ENCODE data around the gene NUCB1. TPM values are rescaled to one million over a fixed set of nuclear protein-coding genes. Genes with fewer than 3 reads are reported as not detected.

Gene NUCB1
- total and polyA plus RNA-seq, 10 donors: 67.6 to 321 (median 237) TPM

- intact Hi-C loops (cut with DNase I; ENCODE audit: low total_unique reads): loop anchor here (10.0 kb wide), 1 partner anchor 49 kb away; the partner anchor contains the start of gene NUCB1
- H3K4me3 ChIP-seq: peak overlapping the region; percentile 76 to 97 (median 90)
Observed at GRCh38 chr19:48953990-48954594, 54.0 kb downstream of the NUCB1 start.

GRCh38 chr19:48954595-48955307, 54.6 kb downstream of the NUCB1 start, which contains the start of gene BAX:
TSS of gene BAX (plus strand) at chr19:48954875. CDS start at chr19:48954929, 54 bp downstream.
- WGBS, 5 donors: 0 to 1% (median 1%) methylated on average over 20 to 71 of the region's 71 CpGs
- peak; percentile 98 for DNase-seq
- intact Hi-C loops (cut with DNase I; ENCODE audit: low total_unique reads): loop anchor here (10.0 kb wide), 1 partner anchor 50 kb away; the partner anchor contains the start of gene NUCB1
- peak within 1 kb of the TSS; percentile 53 to 96 (median 92) for H3K27ac ChIP-seq
- no peaks in the 10 kb centered on the region for H3K27me3 ChIP-seq (replicated peaks in 1 of 7)
- H3K9me3 ChIP-seq: no peaks in the 10 kb centered on the region
- H3K36me3 ChIP-seq: peaks cover 0 to 31% (median 6%) of the 10 kb centered on the region in 6 donors
- peak within 1 kb of the TSS; percentile 76 to 97 (median 90) for H3K4me3 ChIP-seq
- TF ChIP-seq POLR2AphosphoS5 (IDR thresholded peaks at IDR 0.05) (peak; percentile 87 to 95 (median 94)), POLR2A (IDR thresholded peaks at IDR 0.05) (peak in 2 of 3 donors; percentile 38 to 58), CTCF (IDR thresholded peaks at IDR 0.05 in 8 of 11, conservative IDR thresholded peaks at IDR 0.05 in 3 of 11) (peak in 3 of 11 experiments; percentile 5 to 36 (median 19))
- peaks cover 12 to 51% (median 22%) of the 10 kb centered on the region in 6 donors for H3K4me1 ChIP-seq

More at GRCh38 chr19:48953990-48954594, 54.0 kb downstream of the NUCB1 start:
- Histone ChIP-seq H3K27ac (peak overlapping the region; percentile 53 to 96 (median 92)), H3K27me3 (replicated peaks in 1 of 7) (no peaks in the 10 kb centered on the region), H3K9me3 (no peaks in the 10 kb centered on the region), H3K4me1 (peaks cover 12 to 45% (median 20%) of the 10 kb centered on the region in 6 donors), H3K36me3 (peaks cover 0 to 31% (median 6%) of the 10 kb centered on the region in 6 donors)
- no peak for DNase-seq
- no peak for TF ChIP-seq POLR2AphosphoS5 (IDR thresholded peaks at IDR 0.05)
- TF ChIP-seq POLR2A (IDR thresholded peaks at IDR 0.05): no peak
- no peak for TF ChIP-seq CTCF (IDR thresholded peaks at IDR 0.05 in 8 of 11, conservative IDR thresholded peaks at IDR 0.05 in 3 of 11)
- 62 to 76% (median 71%) methylated on average over 11 of the region's 11 CpGs for WGBS, 5 donors

DNA sequence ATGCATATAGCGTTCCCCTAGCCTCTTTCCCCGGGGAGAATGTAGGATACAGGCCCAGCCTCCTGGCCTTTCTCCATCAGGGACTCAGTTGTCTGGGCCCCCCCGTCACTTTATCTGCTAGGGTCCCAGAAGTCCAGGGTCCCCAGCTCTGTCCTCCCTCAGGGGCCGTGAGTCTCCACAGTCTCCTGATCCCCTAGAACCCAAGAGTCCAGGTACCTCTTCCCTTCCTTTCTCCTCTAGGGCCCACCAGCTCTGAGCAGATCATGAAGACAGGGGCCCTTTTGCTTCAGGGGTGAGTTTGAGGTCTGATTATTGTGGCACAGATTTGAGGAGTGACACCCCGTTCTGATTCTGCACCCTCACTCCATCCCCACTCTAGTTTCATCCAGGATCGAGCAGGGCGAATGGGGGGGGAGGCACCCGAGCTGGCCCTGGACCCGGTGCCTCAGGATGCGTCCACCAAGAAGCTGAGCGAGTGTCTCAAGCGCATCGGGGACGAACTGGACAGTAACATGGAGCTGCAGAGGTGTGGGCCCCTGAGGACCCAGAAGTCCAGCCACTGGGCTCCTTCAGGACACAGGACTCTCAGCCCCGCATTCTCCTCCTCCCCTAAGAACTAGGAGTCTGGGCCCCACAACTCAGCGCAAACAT, 55.3 kb downstream of the NUCB1 start:
- intact Hi-C loops (cut with DNase I; ENCODE audit: low total_unique reads): loop anchor here (10.0 kb wide), 1 partner anchor 51 kb away; the partner anchor contains the start of gene NUCB1
- WGBS, 5 donors: 59 to 76% (median 62%) methylated on average over 14 to 16 of the region's 16 CpGs
- TF ChIP-seq CTCF (IDR thresholded peaks at IDR 0.05 in 8 of 11, conservative IDR thresholded peaks at IDR 0.05 in 3 of 11): no peak
- no peak for TF ChIP-seq POLR2AphosphoS5 (IDR thresholded peaks at IDR 0.05)
- no peak for TF ChIP-seq POLR2A (IDR thresholded peaks at IDR 0.05)
- Histone ChIP-seq H3K27ac (peak overlapping the region; percentile 53 to 96 (median 92)), H3K9me3 (no peaks in the 10 kb centered on the region), H3K4me1 (peaks cover 12 to 58% (median 28%) of the 10 kb centered on the region in 6 donors), H3K36me3 (peaks cover 0 to 36% (median 6%) of the 10 kb centered on the region in 6 donors), H3K4me3 (peak overlapping the region; percentile 76 to 97 (median 90)), H3K27me3 (replicated peaks in 1 of 7) (no peaks in the 10 kb centered on the region)
- DNase-seq: no peak

Measured in spleen (tissue), 11 donors.